WTC11 (cell line): Measurements from ENCODE around the gene PRXL2B. TPM values are rescaled to one million over a fixed set of nuclear protein-coding genes. Genes with fewer than 3 reads are reported as not detected.

Source experiments
- ATAC-seq: fragments of 200-7000 bp; cut with Tn5 transposase; 2 replicates; pipeline ENCODE4 v1.10.0; 2021; ENCODE audit warnings: mild to moderate bottlenecking, moderate library complexity
- CTCF ChIA-PET: fragments of 300-600 bp; sonication (Branson Sonifier 250); formaldehyde crosslinking; loops from one replicate; lab custom pipeline; 2021; ENCODE audit warnings: antibody characterized with exemption; lab: Charles Lee
- POLR2A ChIA-PET: fragments of 350-600 bp; sonication (Branson Sonifier 250); formaldehyde crosslinking; loops from one replicate; lab custom pipeline; 2021; ENCODE audit warnings: antibody characterized with exemption; lab: Charles Lee
- DNase-seq: peaks from one replicate; pipeline ENCODE4 v3.0.0; 2021; ENCODE audit warnings: low spot score
- H3K27ac Mint-ChIP-seq: 2 replicates; pipeline ENCODE4 v1.8.0; 2021; ENCODE audit warnings: mixed read lengths
- H3K27me3 Mint-ChIP-seq: 2 replicates; pipeline ENCODE4 v1.8.0; 2021; ENCODE audit warnings: low read depth, mild to moderate bottlenecking, moderate library complexity, mixed read lengths
- H3K36me3 Mint-ChIP-seq: 2 replicates; pipeline ENCODE4 v1.8.0; 2021; ENCODE audit warnings: mixed read lengths
- H3K4me1 Mint-ChIP-seq: 2 replicates; pipeline ENCODE4 v1.8.0; 2022; ENCODE audit warnings: mixed read lengths
- H3K4me3 Mint-ChIP-seq: 2 replicates; pipeline ENCODE4 v1.8.0; 2021; ENCODE audit warnings: mild to moderate bottlenecking, moderate library complexity, mixed read lengths
- H3K9me3 Mint-ChIP-seq: 2 replicates; pipeline ENCODE4 v1.8.0; 2021; ENCODE audit warnings: mixed read lengths
- ATF2 ChIP-seq: sonication (generic); formaldehyde crosslinking; IDR thresholded peaks from 2 replicates; pipeline ENCODE4 v1.8.1; 2022; ENCODE audit warnings: low read depth, missing genetic modification reagents, borderline replicate concordance
- E2F5 ChIP-seq: sonication (generic); formaldehyde crosslinking; IDR thresholded peaks from 2 replicates; pipeline ENCODE4 v1.8.1; 2022; ENCODE audit warnings: mild to moderate bottlenecking, moderate library complexity, missing genetic modification reagents
- ETV6 ChIP-seq: sonication (generic); formaldehyde crosslinking; IDR thresholded peaks from 2 replicates; pipeline ENCODE4 v1.8.1; 2022; ENCODE audit warnings: mild to moderate bottlenecking, missing genetic modification reagents
- FOXJ3 ChIP-seq: sonication (generic); formaldehyde crosslinking; IDR thresholded peaks from 2 replicates; pipeline ENCODE4 v1.9.0; 2021; ENCODE audit warnings: missing genetic modification reagents, mild to moderate bottlenecking, borderline replicate concordance
- FOXK1 ChIP-seq: sonication (generic); formaldehyde crosslinking; IDR thresholded peaks from 2 replicates; pipeline ENCODE4 v1.8.0; 2022; ENCODE audit warnings: mild to moderate bottlenecking, moderate library complexity, missing genetic modification reagents
- IRF1 ChIP-seq: sonication (generic); formaldehyde crosslinking; IDR thresholded peaks from 2 replicates; pipeline ENCODE4 v1.8.0; 2023; ENCODE audit warnings: missing genetic modification reagents
- JAZF1 ChIP-seq: fragments of 250-450 bp; sonication (Bioruptor Pico); IDR thresholded peaks from 2 replicates; pipeline ENCODE4 v1.9.0; 2021; ENCODE audit warnings: moderate library complexity, mild to moderate bottlenecking, inconsistent platforms
- MYBL2 ChIP-seq: sonication (generic); formaldehyde crosslinking; IDR thresholded peaks from 2 replicates; pipeline ENCODE4 v1.8.1; 2023; ENCODE audit warnings: mild to moderate bottlenecking, moderate library complexity, missing genetic modification reagents
- NFATC4 ChIP-seq: fragments of 250-450 bp; sonication (Bioruptor Pico); IDR thresholded peaks from 2 replicates; pipeline ENCODE4 v1.9.0; 2021; ENCODE audit warnings: mild to moderate bottlenecking
- NFE2L1 ChIP-seq: sonication (generic); formaldehyde crosslinking; IDR thresholded peaks from 2 replicates; pipeline ENCODE4 v1.8.1; 2023; ENCODE audit warnings: missing genetic modification reagents
- NR3C1 ChIP-seq: sonication (generic); formaldehyde crosslinking; conservative IDR thresholded peaks from 2 replicates; pipeline ENCODE4 v1.8.1; 2023; ENCODE audit warnings: low read depth, mild to moderate bottlenecking, missing genetic modification reagents
- PRRX2 ChIP-seq: fragments of 250-450 bp; sonication (Bioruptor Pico); IDR thresholded peaks from 2 replicates; pipeline ENCODE4 v1.8.0; 2021; ENCODE audit warnings: mild to moderate bottlenecking
- TEAD1 ChIP-seq: sonication (generic); formaldehyde crosslinking; IDR thresholded peaks from 2 replicates; pipeline ENCODE4 v1.8.0; 2022; ENCODE audit warnings: mild to moderate bottlenecking, missing genetic modification reagents
- ZNF121 ChIP-seq: sonication (generic); formaldehyde crosslinking; IDR thresholded peaks from 2 replicates; pipeline ENCODE4 v1.8.0; 2023; ENCODE audit warnings: missing genetic modification reagents
- ZNF317 ChIP-seq: sonication (generic); formaldehyde crosslinking; IDR thresholded peaks from 2 replicates; pipeline ENCODE4 v1.8.1; 2023; ENCODE audit warnings: low read depth, mild to moderate bottlenecking, moderate library complexity, missing genetic modification reagents, borderline replicate concordance
- ZNF423 ChIP-seq: fragments of 250-450 bp; sonication (Bioruptor Pico); IDR thresholded peaks from 2 replicates; pipeline ENCODE4 v2.1.2; 2022; ENCODE audit warnings: mild to moderate bottlenecking, moderate library complexity
- ZNF425 ChIP-seq: fragments of 250-450 bp; sonication (Bioruptor Pico); conservative IDR thresholded peaks from 2 replicates; pipeline ENCODE4 v1.9.0; 2021; ENCODE audit warnings: mild to moderate bottlenecking
- total RNA-seq: library from RNA; stranded (reverse); gene quantifications from 3 replicates; pipeline ENCODE4 v1.2.3, GENCODE V29; 2021
- TF ChIP-seq, protein P1 (sequence below): sonication (generic); formaldehyde crosslinking; IDR thresholded peaks from 2 replicates; pipeline ENCODE4 v1.8.0; 2023; ENCODE audit warnings: mild to moderate bottlenecking, missing genetic modification reagents
- TF ChIP-seq, protein P2 (sequence below): fragments of 250-450 bp; sonication (Bioruptor Pico); IDR thresholded peaks from 2 replicates; pipeline ENCODE4 v2.1.2; 2022; ENCODE audit warnings: mild to moderate bottlenecking, moderate library complexity
- TF ChIP-seq, protein P3 (sequence below): sonication (generic); formaldehyde crosslinking; IDR thresholded peaks from 2 replicates; pipeline ENCODE4 v1.8.0; 2022; ENCODE audit warnings: mild to moderate bottlenecking, missing genetic modification reagents
- TF ChIP-seq, protein P4 (sequence below): fragments of 250-450 bp; sonication (Bioruptor Pico); IDR thresholded peaks from 2 replicates; pipeline ENCODE4 v1.9.0; 2021; ENCODE audit warnings: mild to moderate bottlenecking, borderline replicate concordance

Gene PRXL2B
- total RNA-seq, 1 experiment from 2014 or later = 50.3 TPM

GRCh38 chr1:2537784-2538115, 48.8 kb upstream of the PRXL2B start:
- TF ChIP-seq ZNF425 (CRISPR knock-in tag) = no peak
- no peak for TF ChIP-seq ZNF317
- no peak for TF ChIP-seq NFE2L1
- TF ChIP-seq, protein P1, sequence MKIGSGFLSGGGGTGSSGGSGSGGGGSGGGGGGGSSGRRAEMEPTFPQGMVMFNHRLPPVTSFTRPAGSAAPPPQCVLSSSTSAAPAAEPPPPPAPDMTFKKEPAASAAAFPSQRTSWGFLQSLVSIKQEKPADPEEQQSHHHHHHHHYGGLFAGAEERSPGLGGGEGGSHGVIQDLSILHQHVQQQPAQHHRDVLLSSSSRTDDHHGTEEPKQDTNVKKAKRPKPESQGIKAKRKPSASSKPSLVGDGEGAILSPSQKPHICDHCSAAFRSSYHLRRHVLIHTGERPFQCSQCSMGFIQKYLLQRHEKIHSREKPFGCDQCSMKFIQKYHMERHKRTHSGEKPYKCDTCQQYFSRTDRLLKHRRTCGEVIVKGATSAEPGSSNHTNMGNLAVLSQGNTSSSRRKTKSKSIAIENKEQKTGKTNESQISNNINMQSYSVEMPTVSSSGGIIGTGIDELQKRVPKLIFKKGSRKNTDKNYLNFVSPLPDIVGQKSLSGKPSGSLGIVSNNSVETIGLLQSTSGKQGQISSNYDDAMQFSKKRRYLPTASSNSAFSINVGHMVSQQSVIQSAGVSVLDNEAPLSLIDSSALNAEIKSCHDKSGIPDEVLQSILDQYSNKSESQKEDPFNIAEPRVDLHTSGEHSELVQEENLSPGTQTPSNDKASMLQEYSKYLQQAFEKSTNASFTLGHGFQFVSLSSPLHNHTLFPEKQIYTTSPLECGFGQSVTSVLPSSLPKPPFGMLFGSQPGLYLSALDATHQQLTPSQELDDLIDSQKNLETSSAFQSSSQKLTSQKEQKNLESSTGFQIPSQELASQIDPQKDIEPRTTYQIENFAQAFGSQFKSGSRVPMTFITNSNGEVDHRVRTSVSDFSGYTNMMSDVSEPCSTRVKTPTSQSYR (CRISPR knock-in tag) = no peak
- TF ChIP-seq, protein P2, sequence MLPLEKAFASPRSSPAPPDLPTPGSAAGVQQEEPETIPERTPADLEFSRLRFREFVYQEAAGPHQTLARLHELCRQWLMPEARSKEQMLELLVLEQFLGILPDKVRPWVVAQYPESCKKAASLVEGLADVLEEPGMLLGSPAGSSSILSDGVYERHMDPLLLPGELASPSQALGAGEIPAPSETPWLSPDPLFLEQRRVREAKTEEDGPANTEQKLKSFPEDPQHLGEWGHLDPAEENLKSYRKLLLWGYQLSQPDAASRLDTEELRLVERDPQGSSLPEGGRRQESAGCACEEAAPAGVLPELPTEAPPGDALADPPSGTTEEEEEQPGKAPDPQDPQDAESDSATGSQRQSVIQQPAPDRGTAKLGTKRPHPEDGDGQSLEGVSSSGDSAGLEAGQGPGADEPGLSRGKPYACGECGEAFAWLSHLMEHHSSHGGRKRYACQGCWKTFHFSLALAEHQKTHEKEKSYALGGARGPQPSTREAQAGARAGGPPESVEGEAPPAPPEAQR (CRISPR knock-in tag) = no peak
- TF ChIP-seq, protein P3, sequence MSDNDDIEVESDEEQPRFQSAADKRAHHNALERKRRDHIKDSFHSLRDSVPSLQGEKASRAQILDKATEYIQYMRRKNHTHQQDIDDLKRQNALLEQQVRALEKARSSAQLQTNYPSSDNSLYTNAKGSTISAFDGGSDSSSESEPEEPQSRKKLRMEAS = no peak
- TF ChIP-seq NR3C1 = no peak
- TF ChIP-seq FOXJ3 (CRISPR knock-in tag) = no peak
- TF ChIP-seq ATF2 (CRISPR knock-in tag) = no peak
- TF ChIP-seq E2F5 (CRISPR knock-in tag) = no peak
- no peak for TF ChIP-seq TEAD1
- no peak for TF ChIP-seq ZNF121 (CRISPR knock-in tag)
- no peak for TF ChIP-seq ZNF423 (CRISPR knock-in tag)
- TF ChIP-seq PRRX2 (CRISPR knock-in tag) = no peak
- no peak for TF ChIP-seq JAZF1 (CRISPR knock-in tag)
- Mint-ChIP-seq H3K27ac (no peak overlapping the region), H3K36me3 (no peaks in the 10 kb centered on the region), H3K27me3 (peaks cover 58% of the 10 kb centered on the region), H3K9me3 (no peaks in the 10 kb centered on the region), H3K4me1 (peaks cover 9% of the 10 kb centered on the region), H3K4me3 (no peak overlapping the region)
- ChIA-PET POLR2A (no interaction called here), CTCF (interaction anchor here (0.5 kb wide), 1 partner anchor 229 kb away, joined by 3 read pairs; no protein-coding TSS in a partner anchor)
- no peak for DNase-seq
- ATAC-seq = no peak

- Mint-ChIP-seq H3K4me1 (peaks cover 9% of the 10 kb centered on the region), H3K27me3 (peaks cover 52% of the 10 kb centered on the region), H3K4me3 (no peak overlapping the region), H3K27ac (no peak overlapping the region), H3K36me3 (no peaks in the 10 kb centered on the region), H3K9me3 (no peaks in the 10 kb centered on the region)
- no peak for DNase-seq
- ATAC-seq = no peak
- ChIA-PET CTCF (interaction anchor here (0.5 to 1.3 kb wide), 2 partner anchors 12 to 230 kb away, joined by 3 to 4 read pairs; partner anchors contain the start of gene PANK4), POLR2A (no interaction called here)
- no peak for TF ChIP-seq ETV6 (CRISPR knock-in tag)
- no peak for TF ChIP-seq NFATC4 (CRISPR knock-in tag)
- TF ChIP-seq, protein P4, sequence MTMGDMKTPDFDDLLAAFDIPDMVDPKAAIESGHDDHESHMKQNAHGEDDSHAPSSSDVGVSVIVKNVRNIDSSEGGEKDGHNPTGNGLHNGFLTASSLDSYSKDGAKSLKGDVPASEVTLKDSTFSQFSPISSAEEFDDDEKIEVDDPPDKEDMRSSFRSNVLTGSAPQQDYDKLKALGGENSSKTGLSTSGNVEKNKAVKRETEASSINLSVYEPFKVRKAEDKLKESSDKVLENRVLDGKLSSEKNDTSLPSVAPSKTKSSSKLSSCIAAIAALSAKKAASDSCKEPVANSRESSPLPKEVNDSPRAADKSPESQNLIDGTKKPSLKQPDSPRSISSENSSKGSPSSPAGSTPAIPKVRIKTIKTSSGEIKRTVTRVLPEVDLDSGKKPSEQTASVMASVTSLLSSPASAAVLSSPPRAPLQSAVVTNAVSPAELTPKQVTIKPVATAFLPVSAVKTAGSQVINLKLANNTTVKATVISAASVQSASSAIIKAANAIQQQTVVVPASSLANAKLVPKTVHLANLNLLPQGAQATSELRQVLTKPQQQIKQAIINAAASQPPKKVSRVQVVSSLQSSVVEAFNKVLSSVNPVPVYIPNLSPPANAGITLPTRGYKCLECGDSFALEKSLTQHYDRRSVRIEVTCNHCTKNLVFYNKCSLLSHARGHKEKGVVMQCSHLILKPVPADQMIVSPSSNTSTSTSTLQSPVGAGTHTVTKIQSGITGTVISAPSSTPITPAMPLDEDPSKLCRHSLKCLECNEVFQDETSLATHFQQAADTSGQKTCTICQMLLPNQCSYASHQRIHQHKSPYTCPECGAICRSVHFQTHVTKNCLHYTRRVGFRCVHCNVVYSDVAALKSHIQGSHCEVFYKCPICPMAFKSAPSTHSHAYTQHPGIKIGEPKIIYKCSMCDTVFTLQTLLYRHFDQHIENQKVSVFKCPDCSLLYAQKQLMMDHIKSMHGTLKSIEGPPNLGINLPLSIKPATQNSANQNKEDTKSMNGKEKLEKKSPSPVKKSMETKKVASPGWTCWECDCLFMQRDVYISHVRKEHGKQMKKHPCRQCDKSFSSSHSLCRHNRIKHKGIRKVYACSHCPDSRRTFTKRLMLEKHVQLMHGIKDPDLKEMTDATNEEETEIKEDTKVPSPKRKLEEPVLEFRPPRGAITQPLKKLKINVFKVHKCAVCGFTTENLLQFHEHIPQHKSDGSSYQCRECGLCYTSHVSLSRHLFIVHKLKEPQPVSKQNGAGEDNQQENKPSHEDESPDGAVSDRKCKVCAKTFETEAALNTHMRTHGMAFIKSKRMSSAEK (CRISPR knock-in tag) = no peak
- no peak for TF ChIP-seq MYBL2 (CRISPR knock-in tag)
- TF ChIP-seq FOXK1 (CRISPR knock-in tag) = no peak
- TF ChIP-seq IRF1 (CRISPR knock-in tag) = no peak
- TF ChIP-seq NFE2L1 = no peak
- no peak for TF ChIP-seq ATF2 (CRISPR knock-in tag)
These were observed 48.2 kb upstream of the PRXL2B start for GRCh38 chr1:2538376-2538775.
